NCI-H1048 (cell line): ENCODE measurements around the gene RCOR2.
"Not testable (repeated sequence)": the region's sequence is repeated elsewhere in the genome, so short reads cannot be mapped to it uniquely, and the experiment has no call there.

Source experiments
- DNase-seq: peaks from one replicate; lab custom pipeline; 2025; lab: John Stamatoyannopoulos, UW

Gene RCOR2

DNA sequence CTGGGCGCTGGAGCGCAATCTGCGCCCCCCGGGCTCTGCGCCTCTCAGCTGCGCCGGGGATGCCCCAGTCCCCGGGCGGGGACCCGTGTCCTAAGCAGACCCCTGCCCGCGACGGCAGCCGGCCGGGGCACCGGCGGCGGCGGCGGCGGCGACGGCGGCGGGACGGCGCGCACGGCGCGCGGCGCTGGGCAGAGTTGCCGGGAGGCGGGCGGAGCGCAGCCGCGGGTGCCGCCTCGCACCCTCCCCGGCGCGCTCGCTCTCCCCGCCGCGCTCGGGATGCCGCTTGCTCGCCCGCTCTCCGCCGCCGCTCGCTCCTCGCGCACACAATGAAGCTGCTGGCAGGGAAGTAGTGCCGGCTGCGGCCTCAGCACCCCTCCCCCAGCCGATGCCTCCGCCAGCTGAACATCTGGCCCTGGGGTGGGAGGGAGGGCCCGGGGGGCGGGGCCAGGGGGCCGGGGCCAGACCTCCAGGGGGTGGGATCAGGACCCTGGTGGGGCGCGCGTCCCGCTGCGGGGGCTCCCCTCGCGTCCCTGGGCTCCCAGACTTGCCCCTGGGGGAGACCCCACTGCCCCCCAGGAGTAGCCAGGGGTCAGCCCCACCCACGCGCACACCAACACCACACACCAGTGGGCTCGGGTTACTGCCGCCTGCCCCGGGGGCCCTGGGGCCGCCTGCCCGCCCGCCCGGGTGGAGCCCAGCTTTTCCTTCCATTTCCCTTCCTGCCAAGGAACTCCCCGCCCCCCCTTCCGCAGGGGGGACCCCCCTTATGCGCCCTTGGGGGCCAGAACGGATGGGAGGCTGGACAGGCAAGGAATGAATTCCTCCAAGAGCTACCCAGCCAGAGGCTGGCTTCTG lies at the start of gene RCOR2:
TSS of gene RCOR2 (minus strand) at position 328 of the 855 bp plus-strand sequence. CDS start 708 bp downstream, outside the sequence.
- DNase-seq: peak; percentile 56

DNA sequence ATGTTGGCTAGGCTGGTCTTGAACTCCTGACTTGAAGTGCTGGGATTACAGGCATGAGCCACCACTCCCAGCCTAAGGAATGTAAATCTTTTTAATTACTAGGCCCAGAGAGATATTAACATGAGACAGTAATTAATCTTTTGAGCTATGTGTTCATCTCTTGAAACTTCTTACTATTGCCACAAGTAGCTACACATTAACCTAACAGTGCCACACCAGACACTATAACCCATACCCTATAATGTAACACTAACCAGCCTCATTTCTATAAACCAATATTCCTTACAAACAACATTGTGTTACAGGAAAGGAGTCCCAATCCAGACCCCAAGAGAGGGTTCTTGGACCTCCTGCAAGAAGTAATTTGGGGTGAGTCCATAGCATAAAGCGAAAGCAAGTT lies 49.5 kb upstream of the RCOR2 start:
- no peak for DNase-seq

DNA sequence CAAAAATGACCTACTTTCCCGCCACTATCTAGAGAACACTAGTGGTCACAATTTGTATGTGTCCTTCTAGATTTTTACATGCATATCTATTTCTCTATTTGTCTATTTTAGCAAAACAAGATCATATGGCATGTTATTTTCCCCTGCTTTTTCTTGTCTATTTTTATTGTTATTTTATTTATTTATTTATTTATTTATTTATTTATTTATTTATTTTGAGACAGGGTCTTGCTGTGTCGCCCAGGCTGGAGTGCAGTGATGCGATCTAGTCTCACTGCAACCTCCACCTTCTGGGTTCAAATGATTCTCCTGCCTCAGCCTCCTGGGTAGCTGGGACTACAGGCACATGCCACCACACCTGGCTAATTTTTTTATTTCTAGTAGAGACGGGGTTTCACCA lies 46.9 kb upstream of the RCOR2 start:
- DNase-seq: not testable (repeated sequence)

DNA sequence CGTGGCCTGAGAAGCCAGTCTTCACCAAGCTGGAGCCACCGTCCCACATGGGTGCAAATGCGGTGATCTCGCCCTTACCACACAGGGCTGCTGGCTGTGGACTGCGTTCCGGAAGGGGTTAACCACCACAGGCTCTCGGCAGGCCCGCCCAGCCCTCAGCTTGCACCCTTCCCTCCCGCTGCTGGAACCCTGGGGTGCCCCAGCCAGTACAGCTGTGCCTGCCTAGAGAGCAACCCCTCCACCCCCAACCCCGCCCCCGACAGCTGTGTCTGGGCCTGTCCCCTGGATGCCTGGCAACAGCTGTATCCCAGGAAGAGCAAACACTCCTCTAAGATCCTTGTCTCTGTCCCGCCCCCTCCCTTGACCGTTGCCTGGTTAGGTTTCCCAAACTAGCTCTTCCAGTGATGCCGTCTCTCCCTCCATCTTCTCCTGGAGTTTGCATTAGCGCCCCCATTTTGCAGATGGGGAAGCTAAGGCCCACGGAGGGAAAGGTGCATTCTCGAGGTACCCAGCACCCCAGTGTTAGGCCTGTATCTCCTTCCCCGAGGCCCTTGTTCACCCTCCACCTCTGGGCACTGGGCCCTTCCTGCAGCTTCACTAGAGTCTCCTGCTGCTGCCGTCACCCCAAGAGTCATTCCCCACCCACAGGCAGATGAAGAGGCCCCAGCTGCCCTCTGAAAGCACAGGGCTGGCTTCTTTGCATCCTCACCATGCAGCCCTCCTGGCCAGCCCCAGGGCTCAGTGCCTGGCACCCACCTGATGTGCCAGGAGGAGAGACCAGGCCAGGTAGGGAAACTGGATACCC lies 44.8 kb upstream of the RCOR2 start:
- DNase-seq: no peak

DNA sequence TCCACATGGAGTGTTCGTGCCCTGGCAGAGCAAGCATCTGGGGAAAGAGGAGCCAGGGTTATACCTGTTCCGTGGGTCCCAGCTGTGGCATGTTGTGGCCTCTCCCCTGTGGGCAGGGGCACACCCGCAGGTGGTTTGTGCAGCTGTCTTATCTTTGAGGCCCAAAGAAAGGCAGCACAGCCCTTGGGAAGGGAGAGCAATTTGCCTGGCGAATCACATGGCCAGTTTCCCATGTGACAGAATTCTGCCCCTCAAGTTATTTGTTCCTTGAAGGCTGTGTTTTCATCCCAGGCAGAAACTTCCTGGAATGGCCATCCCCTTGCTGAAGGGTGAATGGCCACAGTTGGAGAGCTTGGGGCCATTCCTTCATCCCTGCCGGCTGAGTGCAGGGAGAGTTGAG lies 41.0 kb upstream of the RCOR2 start:
- no peak for DNase-seq

DNA sequence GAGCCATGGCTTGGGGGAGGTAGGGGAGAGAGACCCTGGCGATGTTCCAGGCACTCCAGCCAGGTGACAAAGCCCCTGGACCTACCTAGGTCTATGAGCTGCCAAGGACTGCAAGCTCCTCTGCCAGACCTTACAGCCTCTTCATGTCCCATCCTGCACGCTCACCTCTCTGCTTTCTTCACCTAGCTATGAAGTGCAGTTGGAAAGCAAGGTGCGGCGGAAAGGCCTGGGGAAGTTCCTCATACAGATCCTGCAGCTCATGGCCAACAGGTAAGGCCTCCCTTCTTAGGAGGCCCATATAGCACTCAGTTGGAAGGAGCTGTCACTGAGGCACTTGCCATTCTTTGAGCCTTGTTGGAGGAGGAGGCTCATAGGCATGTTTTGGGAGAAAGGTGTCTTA lies 35.6 kb upstream of the RCOR2 start:
- DNase-seq: no peak

DNA sequence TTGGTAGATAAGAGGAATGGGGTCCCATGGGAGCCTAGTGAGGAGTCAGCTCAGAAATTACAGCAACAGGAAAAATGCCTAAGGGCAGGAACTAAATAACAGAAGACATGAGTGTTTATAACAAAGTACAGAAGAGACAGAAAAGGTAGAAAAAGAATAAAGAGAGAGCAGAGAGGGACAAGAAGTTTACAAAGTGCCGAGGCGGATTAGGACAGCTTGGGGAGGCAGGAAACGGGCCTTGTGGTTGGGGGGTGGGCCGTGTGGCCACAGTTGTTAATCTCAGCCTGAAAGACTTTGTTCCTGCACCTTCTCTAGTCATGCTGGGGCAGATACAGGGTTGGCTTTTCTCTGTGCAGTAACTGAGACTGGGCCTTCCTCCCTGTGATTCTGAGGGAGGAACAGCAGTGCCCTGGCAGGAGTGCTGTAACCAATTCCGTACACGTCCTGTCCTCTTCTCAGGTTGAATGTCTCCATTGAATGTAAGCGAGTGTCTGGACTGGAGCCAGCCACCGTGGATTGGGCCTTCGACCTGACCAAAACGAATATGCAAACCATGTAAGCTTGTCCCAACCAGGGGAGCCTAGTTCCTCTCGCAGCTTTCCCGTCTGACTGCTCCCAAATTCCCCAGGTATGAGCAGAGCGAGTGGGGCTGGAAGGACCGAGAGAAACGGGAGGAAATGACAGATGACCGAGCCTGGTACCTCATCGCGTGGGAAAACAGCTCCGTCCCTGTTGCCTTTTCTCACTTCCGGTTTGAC lies 35.0 kb upstream of the RCOR2 start:
- no peak for DNase-seq

DNA sequence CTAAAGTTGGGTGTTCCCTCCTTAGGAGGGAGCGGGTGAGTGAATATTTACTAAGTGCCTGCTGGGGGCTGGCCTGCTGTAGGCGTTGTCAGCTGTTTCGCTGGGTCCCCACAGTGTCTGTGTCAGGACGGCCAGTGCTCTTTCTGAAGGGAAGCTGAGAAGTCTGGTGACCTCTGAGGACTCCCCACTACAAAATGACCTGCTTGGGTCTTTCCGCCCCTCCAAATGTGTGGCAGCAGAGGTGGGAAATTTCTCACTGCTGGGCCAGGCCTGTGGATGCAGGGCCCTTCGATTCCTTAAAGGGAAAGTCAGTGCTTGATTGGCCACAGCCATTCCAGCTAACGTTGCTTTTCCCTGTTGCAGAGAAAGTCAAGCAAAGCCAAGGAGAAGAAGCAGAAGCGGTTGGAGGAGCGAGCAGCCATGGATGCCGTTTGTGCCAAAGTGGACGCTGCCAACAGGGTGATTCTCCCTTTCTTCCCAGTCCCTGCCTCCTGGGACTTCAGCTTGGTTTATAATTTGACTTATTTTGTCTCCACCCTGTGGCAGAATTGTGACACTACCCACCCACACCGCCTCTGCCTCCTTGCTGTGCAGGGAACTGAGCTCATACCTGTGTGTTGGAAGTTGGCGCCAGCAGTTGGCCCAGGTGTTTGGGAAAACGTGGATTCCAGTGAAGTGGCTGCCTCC lies 28.7 kb upstream of the RCOR2 start:
- DNase-seq: peak; percentile 22

DNA sequence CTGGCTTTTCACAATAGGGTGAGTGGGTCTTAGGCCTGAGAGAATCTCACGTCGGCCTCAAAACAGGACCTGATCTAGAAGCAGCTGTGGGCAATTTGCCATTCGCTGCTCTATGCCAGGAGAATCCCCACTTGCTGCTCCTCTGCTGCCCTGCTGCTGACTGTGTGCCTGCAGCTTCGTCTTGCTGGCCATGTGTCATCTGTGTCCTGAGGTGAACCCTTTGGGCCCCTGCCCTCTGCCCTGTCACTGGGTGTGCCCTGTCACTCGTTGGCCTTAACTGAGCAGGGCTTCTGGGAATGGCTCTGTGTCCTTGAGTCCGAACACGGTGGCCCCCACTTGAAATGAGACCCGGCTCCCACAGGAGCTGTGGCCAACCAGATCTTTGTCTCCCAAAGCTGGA lies 28.0 kb upstream of the RCOR2 start:
- DNase-seq: no peak

DNA sequence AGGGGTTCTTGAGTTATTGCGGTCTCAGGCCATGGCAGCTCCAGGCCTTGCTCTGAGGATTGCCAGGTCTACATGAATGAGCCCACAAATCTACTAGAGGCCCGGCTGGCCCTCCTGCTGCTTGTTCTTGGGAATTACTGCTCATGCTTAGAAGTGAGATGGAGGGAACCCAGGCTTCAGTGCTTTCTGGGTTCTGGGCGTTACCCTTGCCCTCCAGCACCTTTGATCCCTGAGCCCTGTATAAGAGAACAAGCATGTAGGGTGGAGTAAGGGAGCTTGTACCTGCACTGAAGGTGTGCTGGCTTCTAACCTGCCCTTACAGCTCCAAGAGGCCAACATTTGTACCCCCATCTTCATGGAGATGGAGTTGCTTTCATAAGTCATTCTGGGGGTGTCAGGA lies 25.8 kb upstream of the RCOR2 start:
- DNase-seq: no peak

DNA sequence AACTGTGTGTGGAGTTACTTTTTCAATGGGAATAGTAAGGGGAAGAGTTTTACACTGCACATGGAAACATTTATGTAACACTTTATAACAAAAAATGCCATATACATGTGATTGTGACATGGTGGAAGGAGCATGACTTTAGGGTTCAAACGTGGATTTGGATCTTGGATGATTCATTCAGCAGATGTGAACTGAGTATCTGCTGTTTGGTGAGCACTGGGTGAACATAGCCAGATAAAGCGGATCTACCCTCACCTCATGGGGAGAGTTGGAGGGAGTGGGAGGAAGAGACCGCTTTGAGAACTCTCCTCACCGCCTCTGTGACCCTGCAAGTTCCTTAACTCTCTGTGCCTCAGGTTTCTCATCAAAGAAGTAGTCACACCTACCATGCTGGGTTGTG lies 24.9 kb upstream of the RCOR2 start:
- no peak for DNase-seq

DNA sequence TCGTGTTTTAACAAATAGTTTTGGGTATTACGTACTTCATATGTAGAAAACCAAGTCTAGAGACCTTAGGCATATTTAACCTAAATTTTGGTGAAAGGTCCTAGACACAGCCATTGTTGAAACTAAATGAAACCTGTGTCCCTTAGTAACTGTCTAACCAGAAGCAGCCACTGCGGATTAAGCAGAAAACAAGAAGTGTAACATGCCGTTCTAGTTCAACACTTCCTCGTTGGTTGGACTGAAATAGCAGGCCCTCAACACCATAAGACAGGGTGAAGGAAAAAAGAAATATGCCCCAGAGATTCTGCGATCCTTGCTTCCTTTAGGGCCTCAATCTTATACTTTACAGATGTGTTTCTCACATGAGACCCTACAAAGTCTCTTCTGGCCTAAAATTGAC lies 23.8 kb upstream of the RCOR2 start:
- no peak for DNase-seq

DNA sequence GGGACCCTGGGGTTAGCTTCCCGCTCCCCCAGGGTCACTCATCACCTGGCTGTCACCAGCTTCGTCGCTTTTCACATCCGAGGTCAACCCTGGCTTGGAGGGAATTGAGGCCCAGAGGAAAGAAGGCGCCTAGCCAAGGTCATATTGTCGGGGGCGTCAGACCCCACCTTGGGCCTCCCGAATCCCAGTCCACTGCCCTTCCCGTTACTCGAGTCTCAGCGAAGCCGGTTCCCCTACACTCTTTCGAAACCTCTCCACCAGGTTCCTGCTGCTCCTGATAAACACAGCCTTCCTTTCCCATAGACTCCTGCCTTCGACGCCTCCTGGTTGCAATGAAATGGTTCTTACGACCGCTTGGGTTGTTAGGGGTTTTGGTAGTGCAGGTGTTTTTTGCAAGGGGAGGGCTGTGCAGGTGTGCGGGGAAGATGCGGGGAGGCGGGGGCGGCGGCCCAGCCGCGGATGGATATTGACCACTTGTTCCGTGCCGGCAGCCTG lies 22.5 kb upstream of the RCOR2 start:
- DNase-seq: no peak

DNA sequence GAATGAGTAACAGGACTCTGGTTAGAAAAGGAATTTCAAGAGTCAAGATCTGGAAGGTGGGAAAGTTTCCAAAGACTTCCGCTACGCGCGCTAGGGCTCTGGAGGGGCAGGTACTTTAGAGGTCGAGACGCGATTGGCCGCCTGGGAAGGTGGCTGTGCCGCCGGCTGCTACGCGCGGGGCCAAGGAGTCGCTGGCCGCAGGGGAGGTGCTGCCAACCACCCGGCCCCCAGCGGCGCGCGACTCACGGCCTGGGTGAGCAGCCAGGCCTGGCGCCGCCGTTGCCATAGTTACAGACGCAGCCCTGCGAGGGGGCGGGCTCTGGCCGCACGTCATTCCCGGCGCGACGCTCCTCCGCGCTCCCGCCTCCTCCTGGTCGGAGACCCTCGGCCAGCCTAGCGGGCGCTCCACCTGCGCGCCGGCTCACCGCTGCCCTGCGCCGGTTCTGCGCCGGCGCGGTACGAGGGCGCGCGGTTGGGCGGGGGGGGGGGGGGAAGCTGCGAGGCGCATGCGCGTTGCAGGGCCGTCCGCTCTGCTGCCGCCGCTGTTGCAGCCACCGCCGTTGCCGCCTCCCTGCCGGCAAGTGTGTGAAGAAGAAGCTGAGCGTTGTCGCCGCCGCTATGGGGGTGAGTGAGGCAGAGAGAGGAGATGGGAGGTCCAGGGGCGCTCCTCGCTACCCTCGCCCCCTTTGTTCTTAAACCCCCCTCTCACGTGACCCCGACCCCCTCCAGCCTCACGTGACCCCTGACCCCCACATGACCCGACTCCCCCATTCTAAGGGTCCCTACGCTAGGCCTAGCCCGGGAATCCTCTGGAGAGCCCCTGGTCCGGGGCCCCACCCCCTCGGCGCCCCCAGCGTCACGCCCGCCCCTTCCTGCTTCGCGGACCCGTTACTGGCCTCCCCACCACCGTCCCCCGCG lies 21.8 kb upstream of the RCOR2 start, which contains the start of gene NAA40:
TSS of gene NAA40 (plus strand) at position 524 of the 918 bp plus-strand sequence. CDS start at position 619, 95 bp downstream.
- peak; percentile 94 for DNase-seq

DNA sequence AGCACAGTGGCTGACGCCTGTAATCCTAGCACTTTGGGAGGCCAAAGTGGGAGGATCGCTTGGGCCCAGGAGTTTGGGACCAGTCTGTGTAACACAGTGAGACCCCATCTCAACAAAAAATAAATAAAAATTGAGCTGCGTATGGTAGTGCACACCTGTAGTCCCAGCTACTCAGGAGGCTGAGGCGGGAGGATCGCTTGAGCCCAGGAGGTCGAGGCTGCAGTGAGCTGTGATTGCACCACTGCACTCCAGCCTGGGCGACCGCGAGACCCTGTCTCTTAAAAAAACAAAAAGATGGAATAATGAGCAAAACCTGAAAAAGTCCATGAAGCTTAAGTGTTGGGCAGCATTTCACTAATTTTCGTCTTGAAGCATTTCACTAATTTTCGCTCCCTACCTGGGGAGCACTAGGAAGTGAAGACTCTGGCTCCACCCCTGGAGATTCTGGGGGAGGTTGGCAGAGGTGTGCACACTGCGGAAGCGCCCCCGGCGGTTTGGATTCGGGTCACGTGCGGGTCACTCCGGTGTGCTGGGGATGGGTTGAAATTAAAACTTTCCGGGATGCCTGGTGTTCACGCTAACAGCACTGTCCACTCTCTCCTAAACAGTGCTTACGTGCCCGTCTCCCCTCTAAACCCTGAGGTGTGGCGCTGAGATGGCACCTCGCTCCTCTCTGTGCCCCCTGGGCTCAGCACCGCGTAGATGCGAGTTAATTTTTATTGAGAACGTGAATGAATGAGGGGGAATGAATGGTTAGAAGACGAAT lies 20.9 kb upstream of the RCOR2 start:
- no peak for DNase-seq

DNA sequence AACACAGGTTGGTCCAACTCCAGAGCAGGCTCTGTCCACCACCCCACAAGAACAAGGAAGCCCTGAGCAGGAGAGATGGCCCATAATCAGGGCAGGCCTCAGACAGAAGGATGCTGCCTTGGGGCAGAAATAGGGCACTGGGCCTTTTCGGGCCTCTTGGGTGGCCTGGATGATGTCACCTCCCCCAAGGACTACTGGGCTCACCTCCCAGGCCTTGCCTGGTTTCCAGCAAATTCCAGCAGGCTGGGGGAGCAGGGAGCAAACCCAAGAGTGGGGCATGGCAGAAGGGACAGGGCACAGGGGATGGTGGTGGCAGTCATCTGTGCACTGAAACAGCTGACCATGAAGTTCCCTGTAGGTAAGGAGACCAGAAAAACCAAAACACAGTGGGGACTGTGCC lies 16.5 kb upstream of the RCOR2 start:
- no peak for DNase-seq

DNA sequence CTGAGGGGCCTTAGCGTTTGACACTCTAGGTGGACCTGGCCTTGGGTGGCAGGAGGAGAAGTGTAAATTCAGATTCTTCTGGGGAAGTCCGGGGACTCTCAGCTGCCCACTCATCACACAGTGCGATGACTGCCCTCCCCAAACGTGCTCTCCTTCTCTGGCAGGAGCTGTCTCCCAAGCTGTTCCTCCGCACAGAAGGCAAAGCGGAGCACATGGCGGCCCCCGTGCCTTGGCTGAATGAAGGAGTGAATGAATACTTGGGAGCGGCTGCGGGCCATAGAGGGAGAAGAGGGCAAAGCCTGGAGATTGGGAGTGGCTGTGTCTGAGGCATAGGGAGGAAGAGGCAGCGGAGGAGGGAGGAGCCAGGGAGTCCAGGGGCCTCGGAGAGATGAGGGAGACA lies 14.9 kb upstream of the RCOR2 start:
- no peak for DNase-seq

DNA sequence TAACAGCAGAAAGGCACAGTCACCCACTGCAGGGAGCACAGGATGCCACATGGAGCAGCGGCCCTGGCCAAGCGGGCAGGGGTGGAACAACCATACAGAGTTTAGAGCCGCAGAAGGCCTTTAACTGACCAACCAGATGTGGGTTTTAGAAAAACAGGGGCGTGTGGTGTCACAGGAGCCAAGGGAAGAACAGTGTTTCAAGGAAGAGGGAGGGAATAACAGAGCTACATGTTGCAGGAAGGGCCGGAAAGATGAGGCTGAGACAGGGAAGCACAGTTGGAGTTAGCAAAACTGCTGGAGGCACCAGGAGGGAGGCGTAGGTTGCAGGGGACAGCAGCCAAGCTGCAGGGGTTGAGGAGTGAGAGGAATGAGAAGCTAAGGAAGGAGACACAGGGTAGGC lies 14.1 kb upstream of the RCOR2 start:
- DNase-seq: no peak

DNA sequence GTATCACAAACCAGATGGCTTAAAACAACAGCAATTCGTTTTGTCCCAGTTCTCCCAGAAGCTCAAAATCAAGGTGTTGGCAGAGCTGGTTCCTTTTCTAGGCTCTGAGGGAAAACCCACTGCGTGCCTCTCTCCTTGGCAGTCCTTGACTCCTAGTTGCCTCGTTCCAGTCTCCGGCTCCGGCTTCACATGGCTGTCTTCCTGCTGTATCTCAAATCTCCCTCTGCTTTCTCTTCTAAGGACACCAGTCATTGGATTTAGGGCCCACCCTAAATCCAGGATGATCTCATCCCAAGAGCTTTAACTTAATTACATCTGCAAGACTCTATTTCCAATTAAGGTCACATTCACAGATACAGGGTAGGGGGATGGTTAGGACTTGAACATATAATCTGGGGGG lies 12.7 kb upstream of the RCOR2 start:
- DNase-seq: no peak

DNA sequence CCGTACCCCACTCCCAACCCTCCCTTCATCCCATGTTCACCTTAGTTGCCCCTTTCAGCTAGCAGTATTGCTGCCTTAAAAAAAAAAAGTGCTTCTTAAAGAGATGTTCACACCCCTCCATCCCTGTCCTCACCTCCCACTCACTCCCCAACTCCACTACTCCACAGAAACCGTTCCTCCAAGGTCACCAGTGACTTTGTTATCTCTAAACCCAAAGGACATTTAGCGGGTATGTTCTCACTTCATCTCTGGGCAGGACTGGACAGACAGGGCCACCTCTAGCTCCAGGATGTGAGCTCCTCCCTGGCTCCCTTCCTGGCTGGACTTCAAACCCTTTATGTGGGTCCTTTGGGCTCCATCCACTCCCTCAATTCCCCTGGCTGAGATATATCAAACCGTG lies 6.4 kb upstream of the RCOR2 start:
- DNase-seq: no peak
